Adipocyte (in vitro differentiated cells): Measurements from ENCODE around the gene HIBADH.
"Not testable (repeated sequence)": the region's sequence is repeated elsewhere in the genome, so short reads cannot be mapped to it uniquely, and the experiment has no call there.

Experiments used
- DNase-seq: peaks from one replicate; pipeline ENCODE4 v3.0.0-alpha.2; 2015; ENCODE audit warnings: low read depth
- H3K27me3 ChIP-seq: replicated peaks from 2 replicates; pipeline ENCODE4 v1.7.0; 2013; ENCODE audit warnings: mild to moderate bottlenecking, low read length, moderate library complexity; ENCODE audit not compliant: control insufficient read depth, insufficient read depth
- H3K36me3 ChIP-seq: 2 replicates; pipeline ENCODE4 v1.7.0; 2013; ENCODE audit warnings: low read length, mild to moderate bottlenecking, moderate library complexity; ENCODE audit not compliant: control insufficient read depth, insufficient read depth, severe bottlenecking
- H3K4me1 ChIP-seq: 2 replicates; pipeline ENCODE4 v1.7.0; 2013; ENCODE audit warnings: mild to moderate bottlenecking, low read length, moderate library complexity; ENCODE audit not compliant: control insufficient read depth, insufficient read depth
- H3K4me3 ChIP-seq: 2 replicates; pipeline ENCODE4 v1.7.0; 2013; ENCODE audit warnings: mild to moderate bottlenecking, low read length, moderate library complexity
- H3K9ac ChIP-seq: 2 replicates; pipeline ENCODE4 v1.7.0; 2013; ENCODE audit warnings: mild to moderate bottlenecking, low read length, moderate library complexity
- H3K9me3 ChIP-seq: 2 replicates; pipeline ENCODE4 v1.7.0; 2013; ENCODE audit warnings: mild to moderate bottlenecking, low read length, moderate library complexity; ENCODE audit not compliant: control insufficient read depth

HIBADH gene

GRCh38 chr7:27516421-27516820 lies 146.3 kb downstream of the HIBADH start:
- H3K9ac ChIP-seq, result no peak overlapping the region
- no peaks in the 10 kb centered on the region for H3K27me3 ChIP-seq
- DNase-seq, result no peak

GRCh38 chr7:27515933-27516332 lies 146.8 kb downstream of the HIBADH start:
- no peaks in the 10 kb centered on the region for H3K9me3 ChIP-seq
- no peaks in the 10 kb centered on the region for H3K36me3 ChIP-seq
- no peaks in the 10 kb centered on the region for H3K27me3 ChIP-seq
- peaks cover 9% of the 10 kb centered on the region for H3K4me1 ChIP-seq
- H3K4me3 ChIP-seq, result no peak overlapping the region
- no peak overlapping the region for H3K9ac ChIP-seq
- DNase-seq, result no peak

More at GRCh38 chr7:27516421-27516820, 146.3 kb downstream of the HIBADH start:
- Histone ChIP-seq H3K4me1 (peaks cover 12% of the 10 kb centered on the region), H3K4me3 (no peak overlapping the region), H3K36me3 (no peaks in the 10 kb centered on the region), H3K9me3 (no peaks in the 10 kb centered on the region)

GRCh38 chr7:27514861-27515260 lies 147.8 kb downstream of the HIBADH start:
- Histone ChIP-seq H3K9me3 (no peaks in the 10 kb centered on the region), H3K9ac (no peak overlapping the region), H3K27me3 (no peaks in the 10 kb centered on the region), H3K4me1 (no peaks in the 10 kb centered on the region), H3K4me3 (no peak overlapping the region), H3K36me3 (no peaks in the 10 kb centered on the region)
- no peak for DNase-seq

GRCh38 chr7:27513885-27514284 lies 148.8 kb downstream of the HIBADH start:
- peaks cover 2% of the 10 kb centered on the region for H3K36me3 ChIP-seq
- H3K9ac ChIP-seq, result no peak overlapping the region
- H3K4me3 ChIP-seq, result no peak overlapping the region
- no peaks in the 10 kb centered on the region for H3K27me3 ChIP-seq
- H3K4me1 ChIP-seq, result no peaks in the 10 kb centered on the region
- H3K9me3 ChIP-seq, result no peaks in the 10 kb centered on the region
- no peak for DNase-seq

- not testable (repeated sequence) for H3K4me1 ChIP-seq, DNase-seq
These were observed 151.3 kb downstream of the HIBADH start for GRCh38 chr7:27511370-27511769.

GRCh38 chr7:27510541-27510940 lies 152.1 kb downstream of the HIBADH start:
- H3K4me3 ChIP-seq, result no peak overlapping the region
- no peaks in the 10 kb centered on the region for H3K27me3 ChIP-seq
- H3K9me3 ChIP-seq, result no peaks in the 10 kb centered on the region
- DNase-seq, result no peak
- no peak overlapping the region for H3K9ac ChIP-seq
- no peaks in the 10 kb centered on the region for H3K4me1 ChIP-seq
- H3K36me3 ChIP-seq, result peaks cover 2% of the 10 kb centered on the region

More at GRCh38 chr7:27511370-27511769, 151.3 kb downstream of the HIBADH start:
- H3K9ac ChIP-seq, H3K4me3 ChIP-seq, H3K36me3 ChIP-seq, H3K27me3 ChIP-seq, H3K9me3 ChIP-seq: not testable (repeated sequence)

- H3K9ac ChIP-seq, H3K27me3 ChIP-seq, DNase-seq, H3K4me1 ChIP-seq, H3K36me3 ChIP-seq, H3K9me3 ChIP-seq, H3K4me3 ChIP-seq: not testable (repeated sequence)
These were observed 160.8 kb downstream of the HIBADH start for GRCh38 chr7:27501879-27502278.

GRCh38 chr7:27501001-27501400 lies 161.7 kb downstream of the HIBADH start:
- Histone ChIP-seq H3K9me3 (no peaks in the 10 kb centered on the region), H3K4me3 (no peak overlapping the region), H3K4me1 (no peaks in the 10 kb centered on the region), H3K36me3 (no peaks in the 10 kb centered on the region), H3K27me3 (no peaks in the 10 kb centered on the region), H3K9ac (no peak overlapping the region)
- no peak for DNase-seq

- DNase-seq, result no peak
- H3K36me3 ChIP-seq, result no peaks in the 10 kb centered on the region
- no peaks in the 10 kb centered on the region for H3K4me1 ChIP-seq
- no peak overlapping the region for H3K9ac ChIP-seq
- peaks cover 2% of the 10 kb centered on the region for H3K27me3 ChIP-seq
- peaks cover 21% of the 10 kb centered on the region for H3K9me3 ChIP-seq
- no peak overlapping the region for H3K4me3 ChIP-seq
These were observed 170.5 kb downstream of the HIBADH start for GRCh38 chr7:27492224-27492623.

GRCh38 chr7:27491534-27491933 lies 171.1 kb downstream of the HIBADH start:
- Histone ChIP-seq H3K36me3 (no peaks in the 10 kb centered on the region), H3K9ac (no peak overlapping the region), H3K4me1 (no peaks in the 10 kb centered on the region), H3K4me3 (no peak overlapping the region), H3K27me3 (peaks cover 7% of the 10 kb centered on the region), H3K9me3 (peaks cover 21% of the 10 kb centered on the region)
- no peak for DNase-seq

- Histone ChIP-seq H3K4me1 (no peaks in the 10 kb centered on the region), H3K9ac (no peak overlapping the region), H3K36me3 (no peaks in the 10 kb centered on the region), H3K9me3 (peaks cover 11% of the 10 kb centered on the region), H3K27me3 (peaks cover 11% of the 10 kb centered on the region), H3K4me3 (no peak overlapping the region)
- DNase-seq, result no peak
These were observed 175.2 kb downstream of the HIBADH start for GRCh38 chr7:27487509-27487908.

GRCh38 chr7:27484451-27484850 lies 178.2 kb downstream of the HIBADH start:
- Histone ChIP-seq H3K9ac (no peak overlapping the region), H3K4me1 (no peaks in the 10 kb centered on the region), H3K9me3 (no peaks in the 10 kb centered on the region), H3K27me3 (peaks cover 11% of the 10 kb centered on the region), H3K4me3 (no peak overlapping the region), H3K36me3 (no peaks in the 10 kb centered on the region)
- DNase-seq, result no peak
